Stimulated activated CD4-positive, alpha-beta T cell treated with anti-CD3 and anti-CD28 coated beads, Interleukin-4, amount 100 ng/mL, for 24 hours (primary cell): ENCODE data around the gene RAP1GAP.

ENCODE experiments used
- DNase-seq: peaks from one replicate; pipeline ENCODE4 v3.0.0-alpha.2; 2020

Gene RAP1GAP

DNA sequence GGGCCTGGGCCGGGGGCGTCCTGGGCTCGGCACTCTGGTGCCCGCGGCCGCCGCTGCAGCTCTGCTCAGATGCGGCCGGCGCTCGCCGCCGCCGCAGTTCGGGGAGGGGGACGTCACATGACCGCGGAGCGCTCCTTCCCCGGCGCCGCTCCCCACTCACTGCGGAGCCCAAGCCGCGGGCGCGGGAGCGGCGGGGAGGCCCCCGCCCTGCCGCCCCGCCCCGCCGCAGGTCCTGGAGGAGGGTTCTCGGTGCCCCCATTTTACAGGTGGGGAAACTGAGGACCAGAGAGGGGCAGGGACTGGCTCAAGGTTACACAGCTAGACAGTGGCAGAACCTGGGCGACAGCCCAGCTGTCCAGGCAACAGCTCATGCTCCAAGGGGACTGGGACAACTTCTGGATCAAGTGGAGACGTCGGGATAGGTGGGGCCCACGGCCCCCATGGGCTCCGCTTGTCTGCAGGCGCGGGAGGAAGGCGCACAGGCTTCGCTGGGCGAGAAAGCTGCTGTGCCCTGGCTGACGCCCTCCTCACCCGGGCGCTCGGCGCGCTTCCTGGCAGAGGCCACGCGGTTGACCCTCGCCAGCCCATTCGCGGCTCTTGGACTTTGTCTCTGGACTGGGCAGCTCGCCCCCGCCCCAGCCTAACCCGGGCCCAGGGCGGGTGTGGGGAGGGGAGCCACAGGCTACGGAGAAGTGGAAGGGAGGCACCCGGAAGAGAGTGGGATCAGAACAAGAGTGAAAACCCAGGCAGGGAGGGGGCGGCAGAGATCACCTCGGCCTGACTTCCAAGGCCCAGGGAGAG, at the start of gene RAP1GAP:
Gene RAP1GAP (minus strand): TSS at position 100 of the 801 bp plus-strand sequence. CDS start 49,325 bp downstream, outside the sequence.
- DNase-seq: no peak

DNA sequence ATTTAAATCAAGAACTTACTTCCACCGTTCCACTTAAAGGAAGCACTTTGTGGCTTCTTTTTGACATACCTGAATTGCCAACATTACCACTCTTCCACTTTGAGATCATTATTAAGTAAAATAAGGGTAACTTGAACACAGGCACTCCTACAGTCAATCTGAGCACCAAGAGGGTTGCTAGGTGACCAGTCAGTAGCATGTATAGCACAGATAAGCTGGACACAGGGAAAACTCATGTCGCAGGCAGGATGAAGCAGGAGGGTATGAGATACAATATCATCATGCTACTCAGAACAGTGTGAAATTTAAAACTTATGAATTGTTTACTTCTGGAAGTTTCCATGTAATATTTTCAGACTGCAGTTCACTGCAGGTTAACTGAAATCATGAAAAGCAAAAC, 47.0 kb upstream of the RAP1GAP start:
- no peak for DNase-seq

DNA sequence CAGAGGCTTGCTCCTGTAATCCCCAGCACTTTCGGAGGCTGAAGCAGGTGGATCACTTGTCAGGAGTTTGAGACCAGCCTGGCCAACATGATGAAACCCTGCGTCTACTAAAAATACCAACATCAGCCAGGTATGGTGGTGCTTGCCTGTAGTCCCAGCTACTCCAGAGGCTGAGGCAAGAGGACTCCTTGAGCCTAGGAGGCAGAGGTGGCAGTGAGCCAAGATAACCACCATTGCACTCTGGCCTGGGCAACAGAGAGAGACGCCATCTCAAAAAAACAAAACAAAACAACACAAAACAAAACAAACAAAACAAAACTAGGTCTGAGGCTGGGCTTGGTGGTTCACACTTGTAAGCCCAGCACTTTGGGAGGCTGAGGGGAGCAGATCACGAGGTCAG, 38.7 kb upstream of the RAP1GAP start:
- DNase-seq: no peak

DNA sequence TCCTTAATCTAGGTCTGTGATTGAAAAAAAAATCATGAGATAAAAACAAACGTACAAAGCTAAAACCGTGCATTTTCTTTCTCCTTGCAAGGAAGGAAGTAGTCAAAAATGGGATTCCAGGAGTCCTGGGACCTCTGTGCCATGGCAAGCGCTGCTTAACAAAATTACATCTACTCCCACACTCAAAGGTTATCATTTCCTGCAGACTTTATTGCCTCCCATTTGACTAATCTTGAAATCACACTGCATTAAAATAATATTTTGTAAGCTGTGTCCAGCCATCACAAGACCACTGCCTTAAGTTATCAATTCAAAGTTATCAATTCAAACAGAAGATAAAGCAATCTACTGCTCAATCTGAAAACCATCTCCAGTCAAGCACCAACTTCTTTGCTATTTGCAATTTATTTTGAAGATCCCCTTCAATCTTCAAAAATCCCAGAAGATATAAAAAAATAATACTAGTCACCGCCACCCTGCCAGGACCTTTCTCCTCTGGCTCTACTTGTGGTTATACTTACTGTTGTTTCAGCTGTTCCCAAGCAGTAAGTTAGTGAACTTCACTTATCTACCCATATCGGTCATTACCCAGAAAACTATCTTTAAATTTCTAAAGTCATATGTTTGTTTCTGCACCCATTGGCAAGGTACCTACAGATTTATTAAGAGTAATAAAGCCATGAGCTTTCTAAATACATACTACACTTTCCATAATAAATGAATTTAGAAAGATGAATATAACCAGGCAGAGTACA, 38.1 kb upstream of the RAP1GAP start:
- no peak for DNase-seq

DNA sequence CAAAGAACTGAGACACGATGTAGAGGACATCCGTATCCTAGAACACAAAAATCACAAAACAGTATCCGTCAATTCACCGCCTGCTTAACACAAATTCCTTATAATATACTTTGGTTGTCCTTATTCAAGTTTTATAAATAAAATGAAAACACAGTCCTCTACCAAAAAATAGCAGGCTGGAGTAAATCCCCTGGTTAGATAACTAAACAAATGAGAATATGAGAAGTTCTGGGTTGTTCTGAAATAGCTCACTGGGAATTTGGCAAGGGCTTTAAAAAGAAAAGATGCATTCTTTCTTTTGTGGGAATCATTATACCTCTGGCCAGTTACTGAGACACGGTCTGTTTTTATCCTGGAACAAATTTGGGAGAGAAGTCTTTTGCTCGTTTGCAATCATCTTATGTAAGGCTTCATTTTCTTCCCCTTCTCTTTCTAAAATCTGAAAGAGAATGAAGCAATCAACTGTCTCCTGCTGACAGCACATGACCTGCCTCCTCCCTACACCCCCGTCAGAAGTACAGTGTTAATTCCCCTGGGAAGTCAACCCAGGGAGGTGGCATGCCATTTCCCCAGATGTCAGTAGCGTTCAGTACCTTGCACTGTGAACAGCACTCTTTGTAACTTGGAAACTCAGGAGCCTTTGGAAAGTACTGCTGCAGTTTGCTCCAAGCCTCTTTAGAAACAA, 37.1 kb upstream of the RAP1GAP start:
- no peak for DNase-seq

DNA sequence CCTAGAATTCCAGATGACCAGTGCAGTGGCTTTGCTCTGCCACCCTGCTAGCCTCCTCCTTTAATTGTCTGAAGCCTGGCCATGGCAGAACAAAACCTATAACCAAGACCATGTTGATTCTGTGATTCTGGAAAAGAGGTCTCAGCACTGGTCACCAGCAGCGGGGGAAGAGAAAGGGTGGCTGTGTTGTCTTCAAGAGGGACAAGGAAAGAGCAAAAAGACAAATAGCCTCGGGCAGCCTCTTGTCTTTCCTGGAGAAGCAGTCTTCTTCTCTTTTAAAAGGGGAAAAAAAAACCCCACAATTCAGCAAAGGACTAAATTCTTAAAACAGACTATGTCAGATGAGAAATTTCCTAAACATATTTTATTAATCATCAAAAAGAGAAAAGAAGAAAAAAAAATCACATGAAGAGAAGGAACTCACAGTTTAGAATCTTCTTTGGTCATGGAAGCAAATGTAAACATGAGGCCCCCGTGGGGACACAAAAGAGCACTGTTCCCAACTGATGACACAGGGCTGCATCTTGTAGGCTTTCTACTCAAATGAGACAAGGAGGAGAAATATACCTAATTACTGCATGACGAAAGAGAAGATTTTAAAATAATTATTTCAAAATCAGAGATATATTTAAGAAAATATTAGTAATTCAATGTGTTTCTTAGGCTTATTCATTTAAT, 36.3 kb upstream of the RAP1GAP start:
- no peak for DNase-seq

DNA sequence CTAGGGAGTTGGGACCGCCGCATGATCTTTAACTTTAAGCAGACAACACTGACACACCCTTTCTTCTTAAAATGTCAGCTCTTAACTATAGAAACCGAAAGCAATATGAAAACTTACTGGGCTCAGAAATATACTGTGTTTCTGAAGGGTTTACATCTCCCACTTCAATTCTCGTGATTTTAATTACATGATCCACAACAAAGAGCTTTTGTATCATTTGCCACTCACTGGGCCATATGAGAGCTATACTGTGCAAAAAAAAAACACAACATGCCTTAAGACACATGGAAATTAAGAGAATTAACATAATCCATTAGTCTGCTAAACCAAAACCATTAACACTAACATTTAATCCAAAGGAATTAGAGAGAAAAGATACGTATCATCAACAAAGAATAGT, 35.0 kb upstream of the RAP1GAP start:
- no peak for DNase-seq

DNA sequence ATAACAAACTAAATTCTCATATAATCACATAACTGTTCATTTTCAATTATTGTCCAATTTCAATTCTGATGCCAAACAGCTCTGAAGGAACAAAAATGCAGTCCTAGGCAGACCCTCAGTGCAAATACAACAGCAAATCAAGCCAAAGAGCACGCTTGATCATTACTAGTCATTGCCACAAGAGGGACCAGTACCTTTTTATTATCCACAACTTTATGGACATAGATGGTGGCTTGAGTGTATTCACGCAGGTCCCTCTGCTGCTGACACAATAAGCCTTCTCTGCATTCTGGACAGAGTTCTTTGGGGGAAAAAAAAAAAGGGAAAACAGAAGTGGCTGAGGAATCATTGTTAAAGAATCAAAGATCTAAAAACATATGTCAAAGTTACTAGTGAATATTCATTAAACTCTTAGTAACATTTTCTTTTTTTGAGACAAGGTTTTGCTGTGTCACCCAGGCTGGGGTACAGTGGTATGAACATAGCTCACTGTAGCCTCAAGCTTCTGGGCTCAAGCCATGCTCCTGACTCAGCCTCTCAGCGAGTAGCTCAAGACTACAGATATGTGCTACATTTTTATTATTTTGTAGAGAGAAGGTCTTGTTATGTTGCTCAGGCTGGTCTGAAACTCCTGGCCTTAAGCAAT, 34.3 kb upstream of the RAP1GAP start:
- no peak for DNase-seq

DNA sequence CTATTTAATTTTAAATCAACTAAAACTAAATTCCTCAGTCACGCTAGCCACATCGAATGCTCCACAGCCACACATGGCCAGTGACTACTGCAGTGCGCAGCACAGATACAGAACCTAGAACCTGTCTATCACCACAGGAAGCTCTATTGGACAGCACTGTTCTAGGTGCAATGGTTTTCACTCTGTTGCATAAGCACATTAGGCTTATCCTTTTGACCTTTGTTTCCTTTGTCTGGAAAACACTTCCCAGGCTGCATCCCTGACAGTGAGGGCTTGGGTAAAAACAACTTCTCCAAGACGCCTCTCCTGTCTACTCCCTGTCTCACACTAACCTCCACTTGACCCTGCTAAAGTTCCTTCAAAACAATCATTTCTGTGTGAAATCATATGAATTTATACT, 33.6 kb upstream of the RAP1GAP start:
- DNase-seq: no peak

DNA sequence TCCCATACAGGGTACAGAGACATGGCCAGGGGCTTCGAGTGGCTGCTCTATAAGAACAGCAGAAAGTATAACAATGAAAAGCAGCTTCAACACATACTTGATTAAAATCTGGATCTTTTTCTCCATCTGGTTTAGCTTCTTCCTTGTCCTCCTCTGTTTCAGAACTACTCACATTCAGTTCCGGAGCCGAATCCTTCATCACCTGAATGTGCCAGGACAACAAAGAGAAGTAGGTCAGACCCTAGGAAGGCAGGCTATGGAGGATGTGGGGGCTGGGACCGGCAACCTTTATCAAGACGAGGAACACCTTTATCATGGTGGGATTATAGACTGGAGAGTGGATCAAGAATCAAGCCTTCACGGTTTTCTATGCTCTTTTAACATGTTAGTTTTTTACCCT, 32.2 kb upstream of the RAP1GAP start:
- DNase-seq: no peak

DNA sequence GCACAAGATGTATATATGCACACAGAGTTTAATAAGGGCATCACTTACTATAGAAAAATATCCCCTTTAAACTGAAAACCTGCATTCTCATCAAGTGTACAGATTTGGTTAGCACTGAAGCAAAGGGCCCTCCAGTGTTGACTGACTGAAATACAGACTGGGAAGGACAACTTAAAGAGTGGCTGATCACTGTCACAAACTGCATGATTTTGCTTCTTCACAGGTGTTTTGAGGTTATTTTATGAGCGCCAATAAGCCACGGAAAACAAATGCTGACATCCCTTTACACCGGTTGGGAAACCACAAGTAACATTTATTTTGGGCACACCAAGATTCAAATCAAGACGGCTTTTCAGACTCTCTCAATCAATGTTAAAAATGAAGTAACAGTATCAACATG, 30.9 kb upstream of the RAP1GAP start:
- no peak for DNase-seq

DNA sequence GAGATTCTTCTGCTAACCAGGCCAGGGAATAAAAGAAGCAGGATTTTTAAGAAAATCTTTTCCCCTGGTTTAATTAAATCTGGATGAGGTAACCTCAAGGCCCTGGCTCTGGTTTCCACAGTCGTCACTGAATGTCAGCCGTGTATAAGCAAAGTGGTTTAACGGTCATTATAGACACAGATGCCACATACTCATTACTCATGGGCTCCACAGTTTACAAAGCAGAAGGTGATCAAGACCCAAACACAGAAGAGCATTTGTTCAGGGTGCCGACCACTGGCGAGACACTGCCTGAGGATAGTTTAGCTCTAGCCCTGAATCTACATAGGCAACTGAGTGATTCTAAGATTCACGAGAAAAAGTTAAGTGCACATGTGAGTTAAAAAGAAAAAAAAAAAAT, 27.8 kb upstream of the RAP1GAP start:
- no peak for DNase-seq

DNA sequence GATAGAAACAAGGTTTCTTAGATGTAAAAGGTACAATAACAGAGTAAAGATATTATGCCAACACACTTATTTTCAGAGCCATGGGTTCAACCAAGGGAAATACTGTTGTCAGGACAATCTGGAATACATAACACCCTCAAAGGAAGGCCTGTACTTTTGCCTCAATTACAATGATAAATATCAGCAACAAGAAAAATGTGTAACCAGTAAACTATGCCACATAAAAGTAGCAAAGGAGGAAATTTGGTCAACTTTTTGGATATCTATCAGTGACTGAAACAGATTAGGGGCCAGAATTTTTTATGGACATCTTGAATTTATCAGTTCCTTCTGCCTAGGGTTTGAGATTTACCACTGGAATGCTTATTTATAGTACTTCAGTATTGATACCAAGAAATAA, 24.6 kb upstream of the RAP1GAP start:
- DNase-seq: no peak

DNA sequence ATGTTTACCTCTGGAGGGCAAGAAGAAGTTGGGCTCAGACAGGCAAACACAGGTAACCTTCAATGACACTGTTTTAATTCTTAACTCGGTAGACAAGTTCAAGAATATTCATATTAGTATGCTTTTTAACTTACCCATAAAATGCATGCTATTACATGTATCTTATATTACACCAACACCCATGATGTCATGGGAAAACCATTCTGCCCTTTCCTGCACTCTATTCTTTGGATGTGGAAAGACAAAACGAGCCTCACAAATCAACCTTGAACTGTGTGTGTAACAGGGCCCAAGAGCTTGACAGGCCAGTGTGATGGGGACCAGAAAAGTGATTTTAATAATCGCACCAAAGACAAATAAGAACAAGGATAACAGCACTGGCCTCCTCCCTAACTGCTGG, 22.6 kb upstream of the RAP1GAP start:
- no peak for DNase-seq

DNA sequence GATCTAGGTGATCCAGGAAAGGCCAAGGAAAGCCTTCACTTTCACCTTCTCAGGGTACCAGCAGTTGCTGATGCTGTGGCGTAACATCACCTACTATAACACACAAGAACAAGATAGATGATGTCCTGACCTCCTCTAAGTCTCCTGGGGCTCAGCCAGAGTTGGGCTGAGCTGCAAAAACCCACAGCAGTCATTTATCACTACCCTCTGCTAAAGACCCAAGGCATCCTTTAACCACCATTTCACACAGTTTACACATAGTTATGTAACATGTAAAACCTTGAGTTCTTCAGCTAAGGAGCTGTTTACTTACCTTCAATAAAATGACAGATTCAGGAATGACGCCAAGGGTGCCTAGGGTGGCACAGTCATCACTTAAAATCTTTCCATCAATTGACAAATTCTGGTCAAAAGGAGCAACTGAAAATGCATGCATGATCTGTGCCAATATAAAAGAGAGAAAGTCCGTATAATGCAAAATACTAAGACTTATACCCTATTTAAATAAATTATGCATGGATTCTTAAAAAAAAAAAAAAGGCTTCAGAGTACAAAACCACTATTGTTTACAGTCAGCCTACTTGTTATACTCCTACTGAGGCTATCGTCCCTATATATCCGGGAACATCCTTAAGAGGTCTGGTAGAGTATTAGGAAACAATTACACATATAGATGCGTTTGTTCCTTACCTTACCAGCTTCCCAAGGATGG, 20.7 kb upstream of the RAP1GAP start:
- DNase-seq: no peak

DNA sequence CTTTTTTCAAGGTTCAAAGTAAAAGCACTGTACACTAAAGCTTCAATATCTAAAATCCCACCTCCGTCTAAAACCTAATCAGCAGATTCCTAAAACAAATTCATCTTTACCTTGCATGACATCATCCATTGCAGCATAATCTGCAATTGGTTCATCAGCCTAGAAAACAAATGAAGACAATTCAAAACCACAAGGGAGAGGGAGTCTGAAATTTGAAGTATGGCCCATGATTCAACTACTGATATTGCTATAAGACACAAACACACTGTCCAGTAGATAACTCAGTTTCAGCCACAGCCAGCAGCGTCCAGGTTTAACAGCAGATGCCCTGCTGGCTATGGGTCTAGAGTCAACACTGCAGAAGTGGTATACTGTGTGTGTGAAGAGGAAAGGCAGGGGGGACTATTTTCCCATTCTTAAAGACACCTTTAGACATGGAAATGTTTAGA, 17.9 kb upstream of the RAP1GAP start:
- no peak for DNase-seq

DNA sequence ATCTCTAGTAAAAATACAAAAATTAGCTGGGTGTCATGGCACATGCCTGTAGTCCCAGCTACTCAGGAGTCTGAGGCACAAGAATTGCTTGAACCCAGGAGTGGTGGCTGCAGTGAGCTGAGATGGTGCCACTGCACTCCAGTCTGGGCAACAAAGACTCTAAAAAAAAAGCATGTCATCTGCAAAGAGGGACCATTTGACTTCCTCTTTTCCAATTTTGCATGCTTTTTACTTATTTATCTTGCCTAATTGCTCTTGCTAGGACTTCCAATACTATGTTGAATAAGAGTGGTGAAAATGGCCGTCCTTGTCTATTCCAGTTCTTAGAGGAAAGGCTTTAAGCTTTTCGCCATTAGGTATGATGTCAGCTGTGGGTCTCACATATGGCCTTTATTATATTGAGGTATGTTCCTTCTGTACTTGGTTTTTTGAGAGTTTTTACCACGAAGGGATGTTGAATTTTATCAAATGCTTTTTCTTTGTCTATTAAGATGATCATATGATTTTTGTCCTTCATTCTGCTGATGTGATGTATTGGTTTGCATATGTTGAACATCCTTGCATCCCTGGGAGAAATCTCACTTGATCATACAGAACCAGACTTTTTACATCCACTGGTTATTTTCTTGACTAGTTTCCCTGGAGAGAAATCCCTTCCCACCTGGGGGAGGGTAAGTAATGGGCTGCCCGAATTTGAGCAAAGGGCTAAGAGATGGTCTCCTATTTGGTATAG, 17.0 kb upstream of the RAP1GAP start:
- no peak for DNase-seq

DNA sequence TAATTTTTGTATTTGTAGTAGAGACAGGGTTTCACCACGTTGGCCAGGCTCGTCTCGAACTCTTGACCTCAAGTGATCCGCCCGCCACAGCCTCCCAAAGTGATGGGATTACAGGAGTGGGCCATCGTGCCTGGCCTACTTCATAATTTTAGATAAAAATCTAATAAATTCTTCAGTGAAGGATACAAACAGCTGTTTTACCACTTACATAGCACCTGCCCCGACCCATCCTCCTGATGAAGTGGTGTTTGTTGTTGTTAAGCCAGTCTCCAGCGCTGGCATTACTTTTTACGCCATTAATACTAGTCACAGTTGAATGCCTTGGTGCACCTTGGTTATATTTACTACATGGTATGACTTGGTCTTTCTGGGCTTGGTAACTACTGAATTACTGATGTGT, 12.3 kb upstream of the RAP1GAP start:
- DNase-seq: no peak

DNA sequence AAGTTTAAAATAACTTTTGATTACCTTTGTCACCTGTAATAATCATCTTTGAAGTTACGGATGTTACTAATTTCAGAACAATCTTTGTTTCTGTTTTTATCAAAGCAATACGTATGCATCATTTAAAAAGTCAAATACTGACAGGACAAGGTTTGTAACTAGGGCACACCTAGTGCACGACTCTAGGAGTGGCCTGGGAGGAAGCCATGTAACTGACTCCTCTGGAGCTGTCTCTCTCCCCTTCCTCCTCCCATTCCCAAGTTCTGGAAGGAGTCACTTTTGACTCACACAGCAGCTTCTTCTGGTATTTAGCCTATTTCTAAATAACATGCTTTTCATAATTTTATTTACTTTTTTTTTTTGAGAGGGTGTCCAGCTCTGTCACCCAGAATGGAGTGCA, 11.8 kb upstream of the RAP1GAP start:
- DNase-seq: no peak

DNA sequence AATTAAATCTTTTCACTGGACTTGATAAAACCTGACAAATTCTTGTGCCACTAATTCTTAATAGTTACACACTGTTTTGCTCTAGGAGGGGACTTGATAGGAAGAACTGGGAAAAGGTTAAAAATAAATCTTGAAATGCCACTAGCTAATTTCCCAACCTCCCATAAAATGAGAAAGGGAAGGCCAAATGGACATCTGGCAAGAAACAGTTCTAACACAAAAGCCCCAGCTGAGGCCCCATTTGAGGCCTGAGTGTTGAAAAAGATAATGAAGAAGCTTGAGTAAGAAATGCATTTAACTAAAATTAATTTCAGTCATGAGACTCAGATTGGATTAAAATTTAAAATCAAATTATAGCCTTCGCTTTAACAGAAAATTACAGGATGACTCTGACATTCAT, 11.2 kb upstream of the RAP1GAP start:
- no peak for DNase-seq

DNA sequence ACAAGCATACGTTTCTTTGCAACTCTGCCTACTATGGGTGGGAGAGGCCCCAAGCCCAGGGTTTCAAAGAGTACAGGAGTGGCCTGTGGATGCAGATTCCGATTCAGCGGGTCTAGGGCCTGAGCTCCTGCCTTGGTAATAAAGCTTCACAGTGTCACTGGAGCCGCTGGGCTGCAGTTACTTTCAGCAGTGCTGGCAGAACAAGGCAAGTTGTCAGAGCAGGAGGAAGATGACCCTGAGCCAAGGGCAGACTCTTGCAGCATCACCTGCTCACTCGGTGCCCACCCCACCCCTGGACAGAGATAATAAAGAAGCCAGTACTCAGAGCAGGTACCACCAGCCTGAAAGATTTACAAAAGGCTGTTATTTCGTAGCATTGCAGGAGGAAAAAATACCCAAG, 8.0 kb upstream of the RAP1GAP start:
- DNase-seq: no peak
